Measurements from ENCODE around the gene AMACR.
A peak's percentile ranks its signal among the peaks of the same experiment; 100 is the strongest.

Gene AMACR

GRCh38 chr5:34007621-34008600 is at the start of gene AMACR:
AMACR (minus strand) TSS chr5:34008050; CDS start chr5:34008019, 31 bp downstream.
- peak; percentile 89 for DNase-seq

- DNase-seq, result no peak
These were observed 49.7 kb upstream of the AMACR start for GRCh38 chr5:34057569-34057968.

GRCh38 chr5:34057118-34057517 is 49.3 kb upstream of the AMACR start:
- no peak for DNase-seq

GRCh38 chr5:34055667-34056066 is 47.8 kb upstream of the AMACR start:
- DNase-seq, result no peak

- no peak for DNase-seq
These were observed 46.5 kb upstream of the AMACR start for GRCh38 chr5:34054400-34054729.

- no peak for DNase-seq
These were observed 45.9 kb upstream of the AMACR start for GRCh38 chr5:34053571-34054399.

- DNase-seq, result no peak
These were observed 45.3 kb upstream of the AMACR start for GRCh38 chr5:34053133-34053532.

GRCh38 chr5:34051374-34051980 is 43.6 kb upstream of the AMACR start:
- no peak for DNase-seq

GRCh38 chr5:34047774-34048572 is 40.1 kb upstream of the AMACR start:
- no peak for DNase-seq

GRCh38 chr5:34047143-34047542 is 39.3 kb upstream of the AMACR start:
- DNase-seq, result no peak

GRCh38 chr5:34045996-34046395 is 38.1 kb upstream of the AMACR start:
- no peak for DNase-seq

GRCh38 chr5:34045023-34045422 is 37.2 kb upstream of the AMACR start:
- DNase-seq, result peak; percentile 16

GRCh38 chr5:34043099-34043876 is 35.4 kb upstream of the AMACR start, which contains the start of gene C1QTNF3:
C1QTNF3 (minus strand) TSS chr5:34043213; CDS start chr5:34043125, 88 bp downstream.
- peak; percentile 4 for DNase-seq

- no peak for DNase-seq
These were observed 34.5 kb upstream of the AMACR start for GRCh38 chr5:34042321-34042720.

- no peak for DNase-seq
These were observed 33.6 kb upstream of the AMACR start for GRCh38 chr5:34041247-34041972.

- DNase-seq, result no peak
These were observed 32.6 kb upstream of the AMACR start for GRCh38 chr5:34040472-34040871.

GRCh38 chr5:34039398-34040157 is 31.7 kb upstream of the AMACR start:
- DNase-seq, result no peak

- DNase-seq, result no peak
These were observed 31.0 kb upstream of the AMACR start for GRCh38 chr5:34038838-34039237.

GRCh38 chr5:34038390-34038789 is 30.5 kb upstream of the AMACR start:
- no peak for DNase-seq

- DNase-seq, result no peak
These were observed 29.9 kb upstream of the AMACR start for GRCh38 chr5:34037726-34038125.
